HCT116 (cell line): ENCODE data around the gene UROS. TPM values are rescaled to one million over a fixed set of nuclear protein-coding genes. Genes with fewer than 3 reads are reported as not detected.

ENCODE experiments used
- ATAC-seq: fragments of 200-7000 bp; cut with Tn5 transposase; 2 replicates; pipeline ENCODE4 v1.9.1; 2020; ENCODE audit warnings: mild to moderate bottlenecking, moderate library complexity
- BruUV-seq: library from RNA; stranded (reverse); fragments of 400-500 nt; replicated peaks from 2 replicates; lab custom pipeline; 2021; lab: Mats Ljungman, UMichigan
- CTCF ChIA-PET: fragments of 300-600 bp; sonication (Branson Sonifier 250); formaldehyde crosslinking; loops from one replicate; lab custom pipeline; 2021; ENCODE audit warnings: antibody characterized with exemption; lab: Charles Lee
- POLR2A ChIA-PET: fragments of 300-600, 350-600 bp; sonication (Branson Sonifier 250); formaldehyde crosslinking; loops from one replicate; lab custom pipeline; 2021; ENCODE audit warnings: antibody characterized with exemption; lab: Charles Lee
- RAD21 ChIA-PET, 2 experiments: fragments of 300-600 bp; sonication (Branson Sonifier 250); formaldehyde crosslinking; loops; one replicate each; lab custom pipeline; 2023; ENCODE audit warnings: low total read pairs in 2 of 2; ENCODE audit not compliant: uncharacterized antibody in 2 of 2, unreplicated experiment in 2 of 2, low non-redundant PET in 1 of 2; lab: Charles Lee
- DNase-seq: peaks from one replicate; pipeline ENCODE4 v3.0.0-alpha.2; 2010; ENCODE audit warnings: low read depth, low spot score
- H2AFZ ChIP-seq: fragments of 200-600 bp; shearing (Covaris generic), sonication (generic); 2 replicates; pipeline ENCODE4 v1.6.1; 2017; ENCODE audit warnings: low read depth, mixed run types, mixed read lengths, antibody characterized with exemption, low read length; ENCODE audit not compliant: poor library complexity, severe bottlenecking
- H3K27ac ChIP-seq: 2 replicates; pipeline ENCODE4 v1.5.1; 2012; ENCODE audit warnings: low read depth, low read length
- H3K27me3 ChIP-seq: fragments of 200-600 bp; sonication (generic); 2 replicates; pipeline ENCODE4 v1.6.1; 2016; ENCODE audit warnings: mixed run types, low read length, mixed read lengths; ENCODE audit not compliant: insufficient read depth
- H3K36me3 ChIP-seq, 2 experiments: fragments of 200-500 bp in 1 of 2; fragments of 200-600 bp in 1 of 2; sonication (Bioruptor generic) in 1 of 2; sonication (generic) in 1 of 2; 2 replicates each; pipeline versions ENCODE4 v1.5.1 to v1.6.1; 2014 to 2016; ENCODE audit warnings: low read length in 2 of 2, inconsistent platforms in 1 of 2, mixed read lengths in 1 of 2, mixed run types in 1 of 2; ENCODE audit not compliant: insufficient read depth in 2 of 2, control insufficient read depth in 1 of 2
- H3K4me1 ChIP-seq, 2 experiments: fragments of 200-600 bp in 1 of 2; sonication (generic) in 1 of 2; 2 replicates each; pipeline versions ENCODE4 v1.5.1 to v1.6.1; 2012 to 2017; ENCODE audit warnings: low read length in 2 of 2, inconsistent platforms in 1 of 2, mild to moderate bottlenecking in 1 of 2, mixed read lengths in 1 of 2, mixed run types in 1 of 2, moderate library complexity in 1 of 2; ENCODE audit not compliant: insufficient read depth in 2 of 2, control insufficient read depth in 1 of 2
- H3K4me2 ChIP-seq: fragments of 200-600 bp; sonication (generic); 2 replicates; pipeline ENCODE4 v1.6.1; 2017; ENCODE audit warnings: mixed run types, low read length, mixed read lengths
- H3K4me3 ChIP-seq, 2 experiments: fragments of 200-600 bp in 1 of 2; sonication (generic) in 1 of 2; replicated peaks in 1 of 2; 2 replicates each; pipeline ENCODE4 v1.5.1; 2011 to 2016; ENCODE audit warnings: low read length in 2 of 2, control low read depth in 1 of 2, low read depth in 1 of 2, mild to moderate bottlenecking in 1 of 2, mixed read lengths in 1 of 2, mixed run types in 1 of 2
- H3K79me2 ChIP-seq: fragments of 200-600 bp; sonication (generic); 2 replicates; pipeline ENCODE4 v1.6.1; 2017; ENCODE audit warnings: mild to moderate bottlenecking, mixed run types, low read length, moderate library complexity, mixed read lengths; ENCODE audit not compliant: insufficient read depth
- H3K9ac ChIP-seq: fragments of 200-600 bp; sonication (generic); 2 replicates; pipeline ENCODE4 v1.6.1; 2016; ENCODE audit warnings: low read length, mixed read lengths
- H3K9me2 ChIP-seq: fragments of 200-600 bp; sonication (generic), shearing (Covaris generic); 2 replicates; pipeline ENCODE4 v1.6.1; 2017; ENCODE audit warnings: mixed run types, mild to moderate bottlenecking, moderate library complexity; ENCODE audit not compliant: insufficient read depth
- H3K9me3 ChIP-seq, 2 experiments: fragments of 200-500 bp in 1 of 2; fragments of 200-600 bp in 1 of 2; sonication (Bioruptor generic) in 1 of 2; sonication (generic) in 1 of 2; 2 replicates each; pipeline ENCODE4 v1.6.1; 2014 to 2017; ENCODE audit warnings: low read length in 2 of 2, mixed read lengths in 2 of 2, inconsistent platforms in 1 of 2, low read depth in 1 of 2, mild to moderate bottlenecking in 1 of 2, mixed run types in 1 of 2, moderate library complexity in 1 of 2; ENCODE audit not compliant: control insufficient read depth in 1 of 2, insufficient read depth in 1 of 2
- H4K20me1 ChIP-seq: fragments of 200-600 bp; sonication (generic), shearing (Covaris generic); 2 replicates; pipeline ENCODE4 v1.6.1; 2017; ENCODE audit warnings: mixed run types, mild to moderate bottlenecking, moderate library complexity; ENCODE audit not compliant: insufficient read depth
- CEBPB ChIP-seq: IDR thresholded peaks from 2 replicates; pipeline ENCODE4 v1.6.1; 2012; ENCODE audit warnings: low read depth
- EGR1 ChIP-seq: IDR thresholded peaks from 2 replicates; pipeline ENCODE4 v1.6.1; 2012; ENCODE audit warnings: low read depth
- ELF1 ChIP-seq: IDR thresholded peaks from 2 replicates; pipeline ENCODE4 v1.6.1; 2012; ENCODE audit warnings: low read depth, borderline replicate concordance
- EZH2 ChIP-seq: fragments of 200-600 bp; sonication (generic); IDR thresholded peaks from 2 replicates; pipeline ENCODE4 v1.6.1; 2017; ENCODE audit warnings: antibody characterized with exemption, mixed run types
- FOSL1 ChIP-seq: IDR thresholded peaks from 2 replicates; pipeline ENCODE4 v1.6.1; 2012; ENCODE audit warnings: low read depth
- JUND ChIP-seq: IDR thresholded peaks from 2 replicates; pipeline ENCODE4 v1.6.1; 2012
- POLR2AphosphoS5 ChIP-seq: IDR thresholded peaks from 2 replicates; pipeline ENCODE4 v1.6.1; 2011; ENCODE audit warnings: mild to moderate bottlenecking, low read depth, low read length, moderate library complexity
- RAD21 ChIP-seq: IDR thresholded peaks from 2 replicates; pipeline ENCODE4 v1.6.1; 2012; ENCODE audit warnings: low read depth, mild to moderate bottlenecking
- SIN3A ChIP-seq: IDR thresholded peaks from 2 replicates; pipeline ENCODE4 v1.6.1; 2012; ENCODE audit warnings: low read depth
- SP1 ChIP-seq: IDR thresholded peaks from 2 replicates; pipeline ENCODE4 v1.6.1; 2012; ENCODE audit warnings: low read depth
- SRF ChIP-seq: IDR thresholded peaks from 2 replicates; pipeline ENCODE4 v1.6.1; 2012; ENCODE audit warnings: low read depth
- ZFX ChIP-seq: fragments of 450-650 bp; IDR thresholded peaks from 2 replicates; pipeline ENCODE4 v1.6.1; 2017
- ZNF274 ChIP-seq: fragments of 200-500 bp; sonication (Bioruptor generic); IDR thresholded peaks from 2 replicates; pipeline ENCODE4 v1.6.1; 2014; ENCODE audit warnings: mild to moderate bottlenecking, low read depth, low read length, inconsistent platforms
- intact Hi-C: fragments of 100-400 bp; cut with micrococcal nuclease; formaldehyde crosslinking; loops from 2 replicates; pipeline ENCODE4 v1.10.0; 2022
- total RNA-seq: library from RNA; stranded (reverse); gene quantifications from one replicate; pipeline ENCODE4 v1.2.1, GENCODE V29; 2021; ENCODE audit not compliant: unreplicated experiment
- TF ChIP-seq, protein P1 (sequence below): IDR thresholded peaks from 2 replicates; pipeline ENCODE4 v1.6.1; 2012
- TF ChIP-seq, protein P2 (sequence below): IDR thresholded peaks from 2 replicates; pipeline ENCODE4 v1.6.1; 2012; ENCODE audit warnings: low read depth
- TF ChIP-seq, protein P3 (sequence below): IDR thresholded peaks from 2 replicates; pipeline ENCODE4 v1.6.1; 2011; ENCODE audit warnings: mild to moderate bottlenecking, low read length, moderate library complexity; ENCODE audit not compliant: insufficient replicate concordance; ENCODE audit errors: extremely low read depth
- TF ChIP-seq, protein P4 (sequence below), 3 experiments: fragments of 200-600 bp in 1 of 3; sonication (generic) in 1 of 3; IDR thresholded peaks in 2 of 3; conservative IDR thresholded peaks in 1 of 3; 2 replicates each; pipeline ENCODE4 v1.5.1; 2012 to 2017; ENCODE audit warnings: low read depth in 2 of 3, low read length in 2 of 3, antibody characterized with exemption in 1 of 3, borderline replicate concordance in 1 of 3, control low read depth in 1 of 3, mild to moderate bottlenecking in 1 of 3, mixed read lengths in 1 of 3, mixed run types in 1 of 3, moderate library complexity in 1 of 3; ENCODE audit not compliant: insufficient read depth in 1 of 3

Gene UROS
- total RNA-seq, 1 experiment from 2014 or later = 63.9 TPM

- Histone ChIP-seq H3K9me3 (no peaks in the 10 kb centered on the region), H3K9me2 (no peaks in the 10 kb centered on the region), H3K4me1 (peaks cover 13 to 20% of the 10 kb centered on the region in 2 experiments), H2AFZ (no peak overlapping the region), H3K4me3 (no peak overlapping the region), H3K79me2 (peaks cover 45% of the 10 kb centered on the region), H4K20me1 (no peaks in the 10 kb centered on the region; the same call in 1 of the 2 replicates), H3K27ac (no peak overlapping the region), H3K27me3 (no peaks in the 10 kb centered on the region), H3K4me2 (no peak overlapping the region), H3K36me3 (peaks cover 0 to 6% of the 10 kb centered on the region in 2 experiments; a peak in 2 of 4 replicates), H3K9ac (no peak overlapping the region)
- intact Hi-C loops = no loop called here
- ChIA-PET CTCF (no interaction called here), RAD21 (no interaction called here), POLR2A (no interaction called here)
- BruUV-seq = no TSS peak
- TF ChIP-seq JUND (no peak), EZH2 (no peak), RAD21 (no peak), CEBPB (no peak), SRF (no peak), EGR1 (no peak), POLR2AphosphoS5 (no peak), ZFX (no peak), ZNF274 (no peak), FOSL1 (no peak), ELF1 (no peak), SIN3A (no peak), SP1 (no peak)
- TF ChIP-seq, protein P1, sequence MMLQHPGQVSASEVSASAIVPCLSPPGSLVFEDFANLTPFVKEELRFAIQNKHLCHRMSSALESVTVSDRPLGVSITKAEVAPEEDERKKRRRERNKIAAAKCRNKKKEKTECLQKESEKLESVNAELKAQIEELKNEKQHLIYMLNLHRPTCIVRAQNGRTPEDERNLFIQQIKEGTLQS = no peak
- TF ChIP-seq, protein P2, sequence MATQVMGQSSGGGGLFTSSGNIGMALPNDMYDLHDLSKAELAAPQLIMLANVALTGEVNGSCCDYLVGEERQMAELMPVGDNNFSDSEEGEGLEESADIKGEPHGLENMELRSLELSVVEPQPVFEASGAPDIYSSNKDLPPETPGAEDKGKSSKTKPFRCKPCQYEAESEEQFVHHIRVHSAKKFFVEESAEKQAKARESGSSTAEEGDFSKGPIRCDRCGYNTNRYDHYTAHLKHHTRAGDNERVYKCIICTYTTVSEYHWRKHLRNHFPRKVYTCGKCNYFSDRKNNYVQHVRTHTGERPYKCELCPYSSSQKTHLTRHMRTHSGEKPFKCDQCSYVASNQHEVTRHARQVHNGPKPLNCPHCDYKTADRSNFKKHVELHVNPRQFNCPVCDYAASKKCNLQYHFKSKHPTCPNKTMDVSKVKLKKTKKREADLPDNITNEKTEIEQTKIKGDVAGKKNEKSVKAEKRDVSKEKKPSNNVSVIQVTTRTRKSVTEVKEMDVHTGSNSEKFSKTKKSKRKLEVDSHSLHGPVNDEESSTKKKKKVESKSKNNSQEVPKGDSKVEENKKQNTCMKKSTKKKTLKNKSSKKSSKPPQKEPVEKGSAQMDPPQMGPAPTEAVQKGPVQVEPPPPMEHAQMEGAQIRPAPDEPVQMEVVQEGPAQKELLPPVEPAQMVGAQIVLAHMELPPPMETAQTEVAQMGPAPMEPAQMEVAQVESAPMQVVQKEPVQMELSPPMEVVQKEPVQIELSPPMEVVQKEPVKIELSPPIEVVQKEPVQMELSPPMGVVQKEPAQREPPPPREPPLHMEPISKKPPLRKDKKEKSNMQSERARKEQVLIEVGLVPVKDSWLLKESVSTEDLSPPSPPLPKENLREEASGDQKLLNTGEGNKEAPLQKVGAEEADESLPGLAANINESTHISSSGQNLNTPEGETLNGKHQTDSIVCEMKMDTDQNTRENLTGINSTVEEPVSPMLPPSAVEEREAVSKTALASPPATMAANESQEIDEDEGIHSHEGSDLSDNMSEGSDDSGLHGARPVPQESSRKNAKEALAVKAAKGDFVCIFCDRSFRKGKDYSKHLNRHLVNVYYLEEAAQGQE = no peak
- TF ChIP-seq, protein P3, sequence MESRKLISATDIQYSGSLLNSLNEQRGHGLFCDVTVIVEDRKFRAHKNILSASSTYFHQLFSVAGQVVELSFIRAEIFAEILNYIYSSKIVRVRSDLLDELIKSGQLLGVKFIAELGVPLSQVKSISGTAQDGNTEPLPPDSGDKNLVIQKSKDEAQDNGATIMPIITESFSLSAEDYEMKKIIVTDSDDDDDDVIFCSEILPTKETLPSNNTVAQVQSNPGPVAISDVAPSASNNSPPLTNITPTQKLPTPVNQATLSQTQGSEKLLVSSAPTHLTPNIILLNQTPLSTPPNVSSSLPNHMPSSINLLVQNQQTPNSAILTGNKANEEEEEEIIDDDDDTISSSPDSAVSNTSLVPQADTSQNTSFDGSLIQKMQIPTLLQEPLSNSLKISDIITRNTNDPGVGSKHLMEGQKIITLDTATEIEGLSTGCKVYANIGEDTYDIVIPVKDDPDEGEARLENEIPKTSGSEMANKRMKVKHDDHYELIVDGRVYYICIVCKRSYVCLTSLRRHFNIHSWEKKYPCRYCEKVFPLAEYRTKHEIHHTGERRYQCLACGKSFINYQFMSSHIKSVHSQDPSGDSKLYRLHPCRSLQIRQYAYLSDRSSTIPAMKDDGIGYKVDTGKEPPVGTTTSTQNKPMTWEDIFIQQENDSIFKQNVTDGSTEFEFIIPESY = no peak
- TF ChIP-seq, protein P4, sequence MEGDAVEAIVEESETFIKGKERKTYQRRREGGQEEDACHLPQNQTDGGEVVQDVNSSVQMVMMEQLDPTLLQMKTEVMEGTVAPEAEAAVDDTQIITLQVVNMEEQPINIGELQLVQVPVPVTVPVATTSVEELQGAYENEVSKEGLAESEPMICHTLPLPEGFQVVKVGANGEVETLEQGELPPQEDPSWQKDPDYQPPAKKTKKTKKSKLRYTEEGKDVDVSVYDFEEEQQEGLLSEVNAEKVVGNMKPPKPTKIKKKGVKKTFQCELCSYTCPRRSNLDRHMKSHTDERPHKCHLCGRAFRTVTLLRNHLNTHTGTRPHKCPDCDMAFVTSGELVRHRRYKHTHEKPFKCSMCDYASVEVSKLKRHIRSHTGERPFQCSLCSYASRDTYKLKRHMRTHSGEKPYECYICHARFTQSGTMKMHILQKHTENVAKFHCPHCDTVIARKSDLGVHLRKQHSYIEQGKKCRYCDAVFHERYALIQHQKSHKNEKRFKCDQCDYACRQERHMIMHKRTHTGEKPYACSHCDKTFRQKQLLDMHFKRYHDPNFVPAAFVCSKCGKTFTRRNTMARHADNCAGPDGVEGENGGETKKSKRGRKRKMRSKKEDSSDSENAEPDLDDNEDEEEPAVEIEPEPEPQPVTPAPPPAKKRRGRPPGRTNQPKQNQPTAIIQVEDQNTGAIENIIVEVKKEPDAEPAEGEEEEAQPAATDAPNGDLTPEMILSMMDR (IDR thresholded peaks at IDR 0.05 in 2 of 3, conservative IDR thresholded peaks at IDR 0.05 in 1 of 3; ENCODE audit: borderline replicate concordance in 1 of 3, insufficient read depth in 1 of 3, low read depth in 2 of 3, low read length in 2 of 3) = no peak
- no peak for DNase-seq
- ATAC-seq = no peak
Observed at GRCh38 chr10:125820701-125821100, 2.4 kb downstream of the UROS start.
